K562 (cell line): ENCODE results near the gene ZNHIT3. TPM values are rescaled to one million over a fixed set of nuclear protein-coding genes. Genes with fewer than 3 reads are reported as not detected.

ENCODE experiments used
- BMI1 ChIP-seq: fragments of 150-350 bp; IDR thresholded peaks from 2 replicates; pipeline ENCODE4 v1.6.1; 2014; ENCODE audit warnings: low read length
- CXXC5 ChIP-seq: fragments of 250-450 bp; sonication (Bioruptor Pico); IDR thresholded peaks from 2 replicates; pipeline ENCODE4 v1.8.0; 2022; ENCODE audit warnings: inconsistent platforms, mild to moderate bottlenecking, moderate library complexity
- E4F1 ChIP-seq: fragments of 250-450 bp; sonication (Bioruptor Pico); IDR thresholded peaks from 2 replicates; pipeline ENCODE4 v1.5.0; 2021; ENCODE audit warnings: mild to moderate bottlenecking, borderline replicate concordance
- ETV6 ChIP-seq, 3 experiments: fragments of 150-350 bp in 1 of 3; sonication (generic) in 1 of 3; formaldehyde crosslinking in 1 of 3; IDR thresholded peaks; 2 replicates each; pipeline versions ENCODE4 v1.6.1 to v1.8.0; 2014 to 2022; ENCODE audit warnings: borderline replicate concordance in 2 of 3, low read depth in 2 of 3, antibody characterized with exemption in 1 of 3, low read length in 1 of 3, mild to moderate bottlenecking in 1 of 3, missing genetic modification reagents in 1 of 3
- PCBP1 ChIP-seq: fragments of 200-400 bp; formaldehyde crosslinking; IDR thresholded peaks from 2 replicates; pipeline ENCODE4 v1.6.1; 2018; ENCODE audit warnings: mild to moderate bottlenecking, low read depth, low read length; ENCODE audit not compliant: poor library complexity, severe bottlenecking
- RCOR1 ChIP-seq, 2 experiments: IDR thresholded peaks; 2 replicates each; pipeline ENCODE4 v1.6.1; 2012; ENCODE audit warnings: low read depth in 2 of 2, low read length in 2 of 2, borderline replicate concordance in 1 of 2, improper control_type of control experiment in 1 of 2
- REST ChIP-seq, 2 experiments: fragments of 450-650 bp; formaldehyde crosslinking in 1 of 2; IDR thresholded peaks; 2 replicates each; pipeline versions ENCODE4 v1.4.0 to v1.6.1; 2014 to 2020; ENCODE audit warnings: mild to moderate bottlenecking in 2 of 2, borderline replicate concordance in 1 of 2, low read depth in 1 of 2
- polyA plus RNA-seq, 8 experiments: library from polyadenylated mRNA; depleted of rRNA in 4 of 8; stranded (reverse) in 5 of 8; unstranded in 3 of 8; fragments of >200 nt; fragmentation: Nextera tagmentation in 2 of 8; fragmentation: Illumina TruSeq in 1 of 8; extraction: Ambion mirVana in 2 of 8; extraction: Trizol in 1 of 8; gene quantifications; 2 replicates each; pipeline versions ENCODE4 v1.2.1 to v1.2.3, GENCODE V29; 2011 to 2014; ENCODE audit warnings: inconsistent platforms in 1 of 8, missing spikeins in 1 of 8
- total RNA-seq, 7 experiments: library from RNA; depleted of rRNA in 6 of 7; stranded (reverse); fragments of >200 nt in 6 of 7; fragmentation: Illumina TruSeq in 2 of 7; extraction: Trizol in 2 of 7; gene quantifications; 2 replicates each; pipeline versions ENCODE4 v1.2.1 to v1.2.3, GENCODE V29; 2011 to 2021; ENCODE audit warnings: low replicate concordance in 1 of 7
- TF ChIP-seq, protein P1 (sequence below): fragments of 250-450 bp; sonication (Bioruptor Pico); IDR thresholded peaks from 2 replicates; pipeline ENCODE4 v1.5.0; 2021; ENCODE audit warnings: mild to moderate bottlenecking, moderate library complexity

The ZNHIT3 gene
- total and polyA plus RNA-seq, 9 of the 15 experiments (the other 6 are each of a cell fraction or from before 2014, with no cell fraction given) = 45.0 to 300 (median 88.4) TPM

DNA sequence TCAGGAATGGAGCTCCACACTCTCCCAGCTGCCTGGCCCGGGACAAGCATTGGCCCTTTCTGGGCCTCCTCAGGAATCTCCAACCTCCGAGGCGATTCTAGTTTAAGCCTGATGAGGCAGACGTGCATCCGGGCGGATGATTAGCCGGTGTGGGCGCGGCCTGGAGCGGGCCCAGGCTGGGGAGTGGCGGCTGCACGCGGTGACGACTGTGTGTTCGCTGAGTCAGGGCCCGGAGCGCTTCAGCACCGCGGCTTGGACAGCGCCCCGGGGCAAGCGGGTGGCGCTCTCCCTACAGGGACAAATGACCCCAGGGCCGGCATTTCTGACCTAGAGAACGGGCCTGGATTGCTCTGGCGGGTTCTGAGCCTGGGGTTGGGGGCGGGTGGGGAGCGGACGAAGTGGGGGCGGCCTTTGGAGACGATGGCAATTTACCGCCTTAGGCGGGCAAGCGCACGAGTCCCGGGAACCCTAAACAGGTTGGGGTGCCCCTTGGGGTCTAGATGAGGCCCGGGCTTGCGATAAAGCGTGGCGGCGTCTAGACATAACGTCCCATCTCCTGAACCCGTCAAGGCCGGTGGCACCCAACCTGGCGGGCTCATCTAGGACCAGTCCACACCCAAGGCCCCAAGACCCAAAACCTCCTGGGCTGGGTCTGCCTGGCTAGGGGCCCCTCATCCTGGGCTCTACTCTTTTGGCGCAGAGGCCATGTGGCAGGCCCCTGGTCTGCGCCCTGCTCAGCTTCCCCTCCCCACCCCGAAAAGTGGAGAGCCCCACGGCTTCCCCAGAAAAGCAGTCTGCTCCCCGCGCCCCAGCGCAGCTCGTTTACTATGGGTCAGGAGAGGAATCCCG, 22.3 kb upstream of the ZNHIT3 start (continued):
- TF ChIP-seq E4F1 = no peak
- TF ChIP-seq PCBP1 = no peak
- TF ChIP-seq ETV6 (IDR thresholded peaks at IDR 0.05; ENCODE audit: borderline replicate concordance in 1 of 2, low read depth in 2 of 2, low read length in 1 of 2) = no peak
- TF ChIP-seq ETV6 (CRISPR knock-in tag; IDR thresholded peaks at IDR 0.05; ENCODE audit: borderline replicate concordance) = no peak
- peak; percentile 71 for TF ChIP-seq CXXC5
- no peak for TF ChIP-seq BMI1
- TF ChIP-seq, protein P1, sequence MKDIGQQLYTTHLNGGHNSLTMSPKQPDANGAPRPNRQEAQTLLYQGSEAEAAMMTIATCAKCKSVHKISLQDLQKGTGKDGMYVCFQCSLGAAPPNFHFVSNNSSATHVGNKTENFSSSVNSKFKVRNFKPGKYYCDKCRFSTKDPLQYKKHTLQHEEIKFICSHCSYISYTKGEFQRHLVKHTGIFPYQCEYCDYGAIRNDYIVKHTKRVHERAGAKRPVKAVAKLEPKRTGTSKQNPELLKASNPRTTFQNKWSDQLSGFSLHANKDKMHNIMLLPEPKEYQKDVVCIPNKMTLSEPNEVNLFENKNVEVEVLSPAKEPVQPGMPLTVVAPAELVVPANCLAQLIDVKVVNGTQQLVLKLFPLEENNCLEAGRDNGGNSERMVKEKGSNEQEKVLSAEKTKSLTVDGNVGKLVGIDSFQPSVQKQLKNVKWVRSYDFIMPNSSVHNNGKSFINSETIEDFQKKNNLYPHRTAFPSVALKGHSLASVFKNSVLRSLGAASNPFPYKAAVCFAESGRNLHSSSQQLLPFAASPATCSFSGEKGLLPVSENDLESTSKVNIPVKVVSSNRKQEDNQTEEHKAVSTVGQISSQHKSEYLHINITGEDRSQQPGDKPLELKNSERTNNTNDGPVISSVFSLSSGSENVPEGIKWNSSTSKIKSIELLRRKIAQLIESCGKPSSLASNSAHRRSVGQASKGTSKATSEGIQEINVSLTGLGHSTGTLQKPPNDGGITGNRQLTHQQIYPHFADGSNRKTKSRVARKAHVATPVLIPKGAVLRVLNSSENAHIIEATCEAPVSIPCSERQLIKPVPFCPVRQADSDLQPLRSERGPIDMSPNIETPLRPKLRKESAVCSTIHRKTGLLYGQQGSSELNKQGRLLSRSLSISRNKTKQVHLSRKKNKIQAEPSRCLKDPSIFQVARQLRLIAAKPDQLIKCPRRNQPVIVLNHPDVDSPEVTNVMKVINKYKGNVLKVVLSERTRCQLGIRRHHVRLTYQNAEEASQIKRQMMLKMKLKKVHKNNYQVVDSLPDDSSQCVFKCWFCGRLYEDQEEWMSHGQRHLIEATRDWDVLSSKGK (CRISPR knock-in tag) = no peak
- peak; percentile 100 for TF ChIP-seq REST (IDR thresholded peaks at IDR 0.05; ENCODE audit: borderline replicate concordance)
- peak; percentile 99 for TF ChIP-seq REST (CRISPR knock-in tag; IDR thresholded peaks at IDR 0.05; ENCODE audit: low read depth)
- peak in 1 of 2 experiments; percentile 65; a peak in 2 of 4 replicates for TF ChIP-seq RCOR1 (IDR thresholded peaks at IDR 0.05; ENCODE audit: borderline replicate concordance in 1 of 2, low read depth in 2 of 2, low read length in 2 of 2)
